Activated T-cell treated with anti-CD3 and anti-CD28 coated beads for 24 hours (primary cell): ENCODE measurements around the gene PPP3CA.
"Not testable (repeated sequence)": the region's sequence is repeated elsewhere in the genome, so short reads cannot be mapped to it uniquely, and the experiment has no call there.

Experiments
- DNase-seq: peaks from one replicate; pipeline ENCODE4 v3.0.0-alpha.2; 2020; ENCODE audit warnings: low read depth

Gene PPP3CA

GRCh38 chr4:101000496-101000895 lies 346.8 kb downstream of the PPP3CA start:
- no peak for DNase-seq

- DNase-seq: no peak
Observed at GRCh38 chr4:100995671-100996070, 351.7 kb downstream of the PPP3CA start.

- not testable (repeated sequence) for DNase-seq
Observed at GRCh38 chr4:100995002-100995401, 352.3 kb downstream of the PPP3CA start.

- DNase-seq: not testable (repeated sequence)
Observed at GRCh38 chr4:100991332-100992069, 355.8 kb downstream of the PPP3CA start.

GRCh38 chr4:100989401-100989800 lies 357.9 kb downstream of the PPP3CA start:
- DNase-seq: no peak

GRCh38 chr4:100988876-100989275 lies 358.4 kb downstream of the PPP3CA start:
- no peak for DNase-seq

GRCh38 chr4:100986360-100986868 lies 360.9 kb downstream of the PPP3CA start:
- no peak for DNase-seq

GRCh38 chr4:100985576-100985975 lies 361.8 kb downstream of the PPP3CA start:
- no peak for DNase-seq

- no peak for DNase-seq
Observed at GRCh38 chr4:100984901-100985300, 362.4 kb downstream of the PPP3CA start.

GRCh38 chr4:100983426-100983825 lies 363.9 kb downstream of the PPP3CA start:
- no peak for DNase-seq

- DNase-seq: no peak
Observed at GRCh38 chr4:100982345-100982744, 365.0 kb downstream of the PPP3CA start.

- no peak for DNase-seq
Observed at GRCh38 chr4:100981447-100982204, 365.7 kb downstream of the PPP3CA start.

- no peak for DNase-seq
Observed at GRCh38 chr4:100979736-100980135, 367.6 kb downstream of the PPP3CA start.

GRCh38 chr4:100977746-100978397 lies 369.5 kb downstream of the PPP3CA start:
- DNase-seq: no peak

GRCh38 chr4:100977274-100977673 lies 370.1 kb downstream of the PPP3CA start:
- DNase-seq: no peak
